ENCODE results near the gene DOLPP1.

DOLPP1 gene

GRCh38 chr9:129053020-129053419, 27.9 kb upstream of the DOLPP1 start:
- no peaks in the 10 kb centered on the region for H4K20me1 ChIP-seq (ENCODE audit: insufficient read depth, low read length)
- TF ChIP-seq EZH2phosphoT487 (IDR thresholded peaks at IDR 0.05; ENCODE audit: low read depth), result no peak
- no peak for TF ChIP-seq CTCF (IDR thresholded peaks at IDR 0.05; ENCODE audit: low read depth, low read length)
- no peak overlapping the region for H3K4me3 ChIP-seq (ENCODE audit: low read length)
- H3K9ac ChIP-seq (ENCODE audit: low read length), result no peak overlapping the region
- no peak overlapping the region for H3K27ac ChIP-seq (ENCODE audit: low read length)
- H3K4me2 ChIP-seq (ENCODE audit: low read length), result no peak overlapping the region
- no peaks in the 10 kb centered on the region for H3K79me2 ChIP-seq (ENCODE audit: low read length)
- H3K36me3 ChIP-seq (replicated peaks; ENCODE audit: low read depth, low read length), result peaks cover 6% of the 10 kb centered on the region
- no peaks in the 10 kb centered on the region for H3K27me3 ChIP-seq (ENCODE audit: low read depth, low read length)
- H3K9me3 ChIP-seq (ENCODE audit: insufficient read depth, low read length), result no peaks in the 10 kb centered on the region
- H2AFZ ChIP-seq (ENCODE audit: low read depth, low read length), result no peak overlapping the region
- no peaks in the 10 kb centered on the region for H3K4me1 ChIP-seq (ENCODE audit: low read length)

GRCh38 chr9:129054163-129054851, 26.6 kb upstream of the DOLPP1 start:
- Histone ChIP-seq H3K36me3 (replicated peaks; ENCODE audit: low read depth, low read length) (peaks cover 5% of the 10 kb centered on the region), H2AFZ (ENCODE audit: low read depth, low read length) (no peak overlapping the region), H3K9ac (ENCODE audit: low read length) (no peak overlapping the region), H4K20me1 (ENCODE audit: insufficient read depth, low read length) (no peaks in the 10 kb centered on the region), H3K27me3 (ENCODE audit: low read depth, low read length) (no peaks in the 10 kb centered on the region), H3K79me2 (ENCODE audit: low read length) (no peaks in the 10 kb centered on the region), H3K9me3 (ENCODE audit: insufficient read depth, low read length) (no peaks in the 10 kb centered on the region), H3K4me2 (ENCODE audit: low read length) (no peak overlapping the region), H3K4me1 (ENCODE audit: low read length) (no peaks in the 10 kb centered on the region), H3K27ac (ENCODE audit: low read length) (no peak overlapping the region), H3K4me3 (ENCODE audit: low read length) (no peak overlapping the region)
- no peak for TF ChIP-seq EZH2phosphoT487 (IDR thresholded peaks at IDR 0.05; ENCODE audit: low read depth)
- TF ChIP-seq CTCF (IDR thresholded peaks at IDR 0.05; ENCODE audit: low read depth, low read length), result no peak

GRCh38 chr9:129058965-129059795, 21.7 kb upstream of the DOLPP1 start:
- H3K4me3 ChIP-seq (ENCODE audit: low read length), result no peak overlapping the region
- H3K27me3 ChIP-seq (ENCODE audit: low read depth, low read length), result no peaks in the 10 kb centered on the region
- H3K36me3 ChIP-seq (replicated peaks; ENCODE audit: low read depth, low read length), result peaks cover 3% of the 10 kb centered on the region
- H2AFZ ChIP-seq (ENCODE audit: low read depth, low read length), result no peak overlapping the region
- no peak for TF ChIP-seq EZH2phosphoT487 (IDR thresholded peaks at IDR 0.05; ENCODE audit: low read depth)
- no peak for TF ChIP-seq CTCF (IDR thresholded peaks at IDR 0.05; ENCODE audit: low read depth, low read length)
- H3K9me3 ChIP-seq (ENCODE audit: insufficient read depth, low read length), result no peaks in the 10 kb centered on the region
- H4K20me1 ChIP-seq (ENCODE audit: insufficient read depth, low read length), result no peaks in the 10 kb centered on the region
- no peaks in the 10 kb centered on the region for H3K79me2 ChIP-seq (ENCODE audit: low read length)
- H3K27ac ChIP-seq (ENCODE audit: low read length), result no peak overlapping the region
- H3K9ac ChIP-seq (ENCODE audit: low read length), result no peak overlapping the region
- no peak overlapping the region for H3K4me2 ChIP-seq (ENCODE audit: low read length)
- H3K4me1 ChIP-seq (ENCODE audit: low read length), result no peaks in the 10 kb centered on the region

All from OCI-LY3 (cell line).